HEK293 (cell line): ENCODE measurements around the gene SLC8A2.
A peak's percentile ranks its signal among the peaks of the same experiment; 100 is the strongest.

ENCODE experiments used
- ATF2 ChIP-seq: fragments of 450-650 bp; formaldehyde crosslinking; IDR thresholded peaks from 2 replicates; pipeline ENCODE4 v1.5.1; 2016; ENCODE audit warnings: missing biosample characterization, missing genetic modification characterization, low read depth
- FEZF1 ChIP-seq: fragments of 450-650 bp; formaldehyde crosslinking; IDR thresholded peaks from 2 replicates; pipeline ENCODE4 v1.5.1; 2016; ENCODE audit warnings: missing biosample characterization, missing genetic modification characterization
- GLI2 ChIP-seq: fragments of 450-650 bp; formaldehyde crosslinking; IDR thresholded peaks from 2 replicates; pipeline ENCODE4; 2017; ENCODE audit warnings: missing biosample characterization, missing genetic modification characterization, low read depth, borderline replicate concordance
- GLI4 ChIP-seq: fragments of 450-650 bp; formaldehyde crosslinking; IDR thresholded peaks from 2 replicates; pipeline ENCODE4 v1.5.1; 2016; ENCODE audit warnings: missing biosample characterization, missing genetic modification characterization
- KLF17 ChIP-seq: fragments of 450-650 bp; formaldehyde crosslinking; IDR thresholded peaks from 2 replicates; pipeline ENCODE4 v1.5.1; 2016; ENCODE audit warnings: missing biosample characterization, missing genetic modification characterization
- KLF9 ChIP-seq: fragments of 450-650 bp; formaldehyde crosslinking; IDR thresholded peaks from 2 replicates; pipeline ENCODE4 v1.5.1; 2016; ENCODE audit warnings: missing biosample characterization, missing genetic modification characterization, low read depth
- ZBTB17 ChIP-seq: fragments of 450-650 bp; formaldehyde crosslinking; IDR thresholded peaks from 2 replicates; pipeline ENCODE4 v1.5.1; 2016; ENCODE audit warnings: missing biosample characterization, missing genetic modification characterization
- ZFP37 ChIP-seq: fragments of 450-650 bp; formaldehyde crosslinking; IDR thresholded peaks from 2 replicates; pipeline ENCODE4 v1.5.1; 2016; ENCODE audit warnings: missing biosample characterization, missing genetic modification characterization
- ZFP41 ChIP-seq: fragments of 450-650 bp; formaldehyde crosslinking; IDR thresholded peaks from 2 replicates; pipeline ENCODE4 v1.5.1; 2016; ENCODE audit warnings: missing biosample characterization, missing genetic modification characterization, borderline replicate concordance
- ZFP69B ChIP-seq: fragments of 450-650 bp; formaldehyde crosslinking; IDR thresholded peaks from 2 replicates; pipeline ENCODE4 v1.5.1; 2016; ENCODE audit warnings: missing biosample characterization, missing genetic modification characterization
- ZNF121 ChIP-seq: fragments of 450-650 bp; formaldehyde crosslinking; IDR thresholded peaks from 2 replicates; pipeline ENCODE4 v1.5.1; 2016; ENCODE audit warnings: missing biosample characterization, missing genetic modification characterization
- ZNF140 ChIP-seq: fragments of 450-650 bp; formaldehyde crosslinking; IDR thresholded peaks from 2 replicates; pipeline ENCODE4 v1.5.1; 2016; ENCODE audit warnings: missing biosample characterization, missing genetic modification characterization
- ZNF174 ChIP-seq: fragments of 450-650 bp; formaldehyde crosslinking; IDR thresholded peaks from 2 replicates; pipeline ENCODE4 v1.5.0; 2017; ENCODE audit warnings: missing biosample characterization, mild to moderate bottlenecking, missing genetic modification characterization
- ZNF248 ChIP-seq: fragments of 450-650 bp; formaldehyde crosslinking; IDR thresholded peaks from 2 replicates; pipeline ENCODE4 v1.5.1; 2017; ENCODE audit warnings: missing biosample characterization, missing genetic modification characterization
- ZNF311 ChIP-seq: fragments of 450-650 bp; formaldehyde crosslinking; IDR thresholded peaks from 2 replicates; pipeline ENCODE4 v1.5.1; 2017; ENCODE audit warnings: missing biosample characterization, missing genetic modification characterization, borderline replicate concordance
- ZNF404 ChIP-seq: fragments of 450-650 bp; formaldehyde crosslinking; IDR thresholded peaks from 2 replicates; pipeline ENCODE4 v1.5.1; 2017; ENCODE audit warnings: missing biosample characterization, missing genetic modification characterization
- ZNF473 ChIP-seq: fragments of 450-650 bp; formaldehyde crosslinking; IDR thresholded peaks from 2 replicates; pipeline ENCODE4 v1.5.1; 2017; ENCODE audit warnings: missing biosample characterization, missing genetic modification characterization
- ZNF585B ChIP-seq: fragments of 450-650 bp; formaldehyde crosslinking; IDR thresholded peaks from 2 replicates; pipeline ENCODE4 v1.5.1; 2016; ENCODE audit warnings: missing biosample characterization, missing genetic modification characterization
- ZNF600 ChIP-seq: fragments of 450-650 bp; formaldehyde crosslinking; IDR thresholded peaks from 2 replicates; pipeline ENCODE4 v1.5.1; 2016; ENCODE audit warnings: missing biosample characterization, missing genetic modification characterization
- ZNF621 ChIP-seq: fragments of 450-650 bp; formaldehyde crosslinking; IDR thresholded peaks from 2 replicates; pipeline ENCODE4 v1.5.1; 2017; ENCODE audit warnings: missing biosample characterization, missing genetic modification characterization
- ZNF654 ChIP-seq: fragments of 450-650 bp; formaldehyde crosslinking; IDR thresholded peaks from 2 replicates; pipeline ENCODE4 v1.5.1; 2016; ENCODE audit warnings: low read depth, missing biosample characterization, missing genetic modification characterization
- ZNF677 ChIP-seq: fragments of 450-650 bp; IDR thresholded peaks from 2 replicates; pipeline ENCODE4 v1.5.0; 2018; ENCODE audit warnings: missing biosample characterization, mild to moderate bottlenecking, missing genetic modification characterization, moderate library complexity
- ZNF785 ChIP-seq: fragments of 450-650 bp; formaldehyde crosslinking; IDR thresholded peaks from 2 replicates; pipeline ENCODE4 v1.5.1; 2016; ENCODE audit warnings: missing biosample characterization, missing genetic modification characterization
- ZSCAN16 ChIP-seq: fragments of 450-650 bp; formaldehyde crosslinking; IDR thresholded peaks from 2 replicates; pipeline ENCODE4 v1.5.1; 2016; ENCODE audit warnings: missing biosample characterization, missing genetic modification characterization
- TF ChIP-seq, protein P1 (sequence below): fragments of 450-650 bp; formaldehyde crosslinking; IDR thresholded peaks from 2 replicates; pipeline ENCODE4 v1.5.1; 2016; ENCODE audit warnings: missing biosample characterization, missing genetic modification characterization
- TF ChIP-seq, protein P2 (sequence below): fragments of 450-650 bp; formaldehyde crosslinking; IDR thresholded peaks from 2 replicates; pipeline ENCODE4 v1.5.1; 2016; ENCODE audit warnings: missing biosample characterization, missing genetic modification characterization
- TF ChIP-seq, protein P3 (sequence below): fragments of 450-650 bp; formaldehyde crosslinking; conservative IDR thresholded peaks from 2 replicates; pipeline ENCODE4 v1.5.1; 2016; ENCODE audit warnings: low read depth, missing biosample characterization, missing genetic modification characterization
- TF ChIP-seq, protein P4 (sequence below): fragments of 450-650 bp; formaldehyde crosslinking; IDR thresholded peaks from 2 replicates; pipeline ENCODE4 v1.5.1; 2017; ENCODE audit warnings: missing biosample characterization, mild to moderate bottlenecking, missing genetic modification characterization, moderate library complexity

Gene SLC8A2

DNA sequence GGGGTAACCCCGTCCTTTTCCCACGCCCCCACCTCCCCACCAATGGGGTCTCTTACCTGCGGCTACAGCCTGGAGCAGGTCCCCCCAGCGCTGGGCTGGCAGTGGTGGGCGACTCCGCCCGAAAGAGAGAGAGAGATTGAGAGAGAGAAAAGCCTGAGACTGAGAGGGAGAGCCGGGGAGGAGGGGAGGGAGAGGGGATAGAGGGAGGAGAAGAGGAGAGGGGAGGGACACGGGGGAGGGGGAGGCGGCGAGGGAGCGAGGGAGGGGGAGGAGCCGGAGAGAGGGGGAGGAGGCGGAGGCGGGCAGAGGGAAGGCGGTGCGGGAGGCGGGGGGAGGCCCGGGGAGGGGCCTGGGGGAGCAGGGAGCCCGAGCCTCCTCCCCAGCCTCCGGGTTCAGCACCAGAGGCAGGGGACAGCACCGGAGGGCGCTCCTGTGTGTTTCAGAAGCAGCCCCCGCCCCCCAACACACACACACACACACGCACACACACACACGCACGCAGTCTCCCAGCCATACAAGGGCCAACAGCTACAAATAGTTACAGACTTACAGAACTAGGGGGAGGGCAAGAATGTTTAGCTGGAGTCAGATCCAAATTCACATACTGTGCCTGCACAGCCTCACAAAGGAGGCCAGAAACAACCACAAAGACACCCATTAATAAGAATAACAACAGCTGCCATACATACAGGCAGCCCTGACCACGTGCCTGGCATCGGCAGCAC lies at the start of gene SLC8A2 (continued):
- TF ChIP-seq ZFP69B (tag by site-specific recombination) (0 out of 2 replicates have a peak, but pooled peaks have one; percentile 66), ZNF473 (no peak), ZNF585B (no peak), GLI2 (no peak), GLI4 (tag by site-specific recombination) (no peak), ZNF654 (no peak), ZFP41 (tag by site-specific recombination) (no peak), ZBTB17 (tag by site-specific recombination) (no peak), ZNF140 (tag by site-specific recombination) (no peak), ZSCAN16 (tag by site-specific recombination) (no peak), KLF9 (tag by site-specific recombination) (peak; percentile 93), KLF17 (tag by site-specific recombination) (no peak), ZNF121 (tag by site-specific recombination) (no peak), ZNF785 (tag by site-specific recombination) (peak; percentile 90), ZNF677 (tag by site-specific recombination) (no peak), ATF2 (tag by site-specific recombination) (no peak), ZFP37 (tag by site-specific recombination) (0 out of 2 replicates have a peak, but pooled peaks have one; percentile 50), ZNF621 (tag by site-specific recombination) (no peak), ZNF248 (tag by site-specific recombination) (no peak), ZNF174 (tag by site-specific recombination) (no peak), FEZF1 (tag by site-specific recombination) (no peak), ZNF311 (tag by site-specific recombination) (no peak), ZNF600 (tag by site-specific recombination) (0 out of 2 replicates have a peak, but pooled peaks have one; percentile 21), ZNF404 (tag by site-specific recombination) (no peak)
- TF ChIP-seq, protein P1, sequence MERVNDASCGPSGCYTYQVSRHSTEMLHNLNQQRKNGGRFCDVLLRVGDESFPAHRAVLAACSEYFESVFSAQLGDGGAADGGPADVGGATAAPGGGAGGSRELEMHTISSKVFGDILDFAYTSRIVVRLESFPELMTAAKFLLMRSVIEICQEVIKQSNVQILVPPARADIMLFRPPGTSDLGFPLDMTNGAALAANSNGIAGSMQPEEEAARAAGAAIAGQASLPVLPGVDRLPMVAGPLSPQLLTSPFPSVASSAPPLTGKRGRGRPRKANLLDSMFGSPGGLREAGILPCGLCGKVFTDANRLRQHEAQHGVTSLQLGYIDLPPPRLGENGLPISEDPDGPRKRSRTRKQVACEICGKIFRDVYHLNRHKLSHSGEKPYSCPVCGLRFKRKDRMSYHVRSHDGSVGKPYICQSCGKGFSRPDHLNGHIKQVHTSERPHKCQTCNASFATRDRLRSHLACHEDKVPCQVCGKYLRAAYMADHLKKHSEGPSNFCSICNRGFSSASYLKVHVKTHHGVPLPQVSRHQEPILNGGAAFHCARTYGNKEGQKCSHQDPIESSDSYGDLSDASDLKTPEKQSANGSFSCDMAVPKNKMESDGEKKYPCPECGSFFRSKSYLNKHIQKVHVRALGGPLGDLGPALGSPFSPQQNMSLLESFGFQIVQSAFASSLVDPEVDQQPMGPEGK (tag by site-specific recombination): peak; percentile 91
- TF ChIP-seq, protein P2, sequence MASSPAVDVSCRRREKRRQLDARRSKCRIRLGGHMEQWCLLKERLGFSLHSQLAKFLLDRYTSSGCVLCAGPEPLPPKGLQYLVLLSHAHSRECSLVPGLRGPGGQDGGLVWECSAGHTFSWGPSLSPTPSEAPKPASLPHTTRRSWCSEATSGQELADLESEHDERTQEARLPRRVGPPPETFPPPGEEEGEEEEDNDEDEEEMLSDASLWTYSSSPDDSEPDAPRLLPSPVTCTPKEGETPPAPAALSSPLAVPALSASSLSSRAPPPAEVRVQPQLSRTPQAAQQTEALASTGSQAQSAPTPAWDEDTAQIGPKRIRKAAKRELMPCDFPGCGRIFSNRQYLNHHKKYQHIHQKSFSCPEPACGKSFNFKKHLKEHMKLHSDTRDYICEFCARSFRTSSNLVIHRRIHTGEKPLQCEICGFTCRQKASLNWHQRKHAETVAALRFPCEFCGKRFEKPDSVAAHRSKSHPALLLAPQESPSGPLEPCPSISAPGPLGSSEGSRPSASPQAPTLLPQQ (tag by site-specific recombination): peak; percentile 84
- TF ChIP-seq, protein P3, sequence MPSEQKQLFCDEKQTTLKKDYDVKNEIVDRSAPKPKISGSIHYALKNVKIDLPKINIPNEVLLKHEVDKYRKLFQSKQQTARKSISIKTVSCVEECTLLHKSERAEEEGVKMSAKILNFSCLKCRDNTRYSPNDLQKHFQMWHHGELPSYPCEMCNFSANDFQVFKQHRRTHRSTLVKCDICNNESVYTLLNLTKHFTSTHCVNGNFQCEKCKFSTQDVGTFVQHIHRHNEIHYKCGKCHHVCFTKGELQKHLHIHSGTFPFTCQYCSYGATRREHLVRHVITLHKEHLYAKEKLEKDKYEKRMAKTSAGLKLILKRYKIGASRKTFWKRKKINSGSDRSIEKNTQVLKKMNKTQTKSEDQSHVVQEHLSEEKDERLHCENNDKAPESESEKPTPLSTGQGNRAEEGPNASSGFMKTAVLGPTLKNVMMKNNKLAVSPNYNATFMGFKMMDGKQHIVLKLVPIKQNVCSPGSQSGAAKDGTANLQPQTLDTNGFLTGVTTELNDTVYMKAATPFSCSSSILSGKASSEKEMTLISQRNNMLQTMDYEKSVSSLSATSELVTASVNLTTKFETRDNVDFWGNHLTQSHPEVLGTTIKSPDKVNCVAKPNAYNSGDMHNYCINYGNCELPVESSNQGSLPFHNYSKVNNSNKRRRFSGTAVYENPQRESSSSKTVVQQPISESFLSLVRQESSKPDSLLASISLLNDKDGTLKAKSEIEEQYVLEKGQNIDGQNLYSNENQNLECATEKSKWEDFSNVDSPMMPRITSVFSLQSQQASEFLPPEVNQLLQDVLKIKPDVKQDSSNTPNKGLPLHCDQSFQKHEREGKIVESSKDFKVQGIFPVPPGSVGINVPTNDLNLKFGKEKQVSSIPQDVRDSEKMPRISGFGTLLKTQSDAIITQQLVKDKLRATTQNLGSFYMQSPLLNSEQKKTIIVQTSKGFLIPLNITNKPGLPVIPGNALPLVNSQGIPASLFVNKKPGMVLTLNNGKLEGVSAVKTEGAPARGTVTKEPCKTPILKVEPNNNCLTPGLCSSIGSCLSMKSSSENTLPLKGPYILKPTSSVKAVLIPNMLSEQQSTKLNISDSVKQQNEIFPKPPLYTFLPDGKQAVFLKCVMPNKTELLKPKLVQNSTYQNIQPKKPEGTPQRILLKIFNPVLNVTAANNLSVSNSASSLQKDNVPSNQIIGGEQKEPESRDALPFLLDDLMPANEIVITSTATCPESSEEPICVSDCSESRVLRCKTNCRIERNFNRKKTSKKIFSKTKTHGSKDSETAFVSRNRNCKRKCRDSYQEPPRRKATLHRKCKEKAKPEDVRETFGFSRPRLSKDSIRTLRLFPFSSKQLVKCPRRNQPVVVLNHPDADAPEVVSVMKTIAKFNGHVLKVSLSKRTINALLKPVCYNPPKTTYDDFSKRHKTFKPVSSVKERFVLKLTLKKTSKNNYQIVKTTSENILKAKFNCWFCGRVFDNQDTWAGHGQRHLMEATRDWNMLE (tag by site-specific recombination): no peak
- TF ChIP-seq, protein P4, sequence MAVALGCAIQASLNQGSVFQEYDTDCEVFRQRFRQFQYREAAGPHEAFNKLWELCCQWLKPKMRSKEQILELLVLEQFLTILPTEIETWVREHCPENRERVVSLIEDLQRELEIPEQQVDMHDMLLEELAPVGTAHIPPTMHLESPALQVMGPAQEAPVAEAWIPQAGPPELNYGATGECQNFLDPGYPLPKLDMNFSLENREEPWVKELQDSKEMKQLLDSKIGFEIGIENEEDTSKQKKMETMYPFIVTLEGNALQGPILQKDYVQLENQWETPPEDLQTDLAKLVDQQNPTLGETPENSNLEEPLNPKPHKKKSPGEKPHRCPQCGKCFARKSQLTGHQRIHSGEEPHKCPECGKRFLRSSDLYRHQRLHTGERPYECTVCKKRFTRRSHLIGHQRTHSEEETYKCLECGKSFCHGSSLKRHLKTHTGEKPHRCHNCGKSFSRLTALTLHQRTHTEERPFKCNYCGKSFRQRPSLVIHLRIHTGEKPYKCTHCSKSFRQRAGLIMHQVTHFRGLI (tag by site-specific recombination): no peak
